COLO668 (cell line): Measurements from ENCODE around the gene TP53BP1.
"Not testable (repeated sequence)": the region's sequence is repeated elsewhere in the genome, so short reads cannot be mapped to it uniquely, and the experiment has no call there.

ENCODE experiments used
- DNase-seq: peaks from one replicate; lab custom pipeline; 2025; ENCODE audit not compliant: unreplicated experiment; lab: John Stamatoyannopoulos, UW

TP53BP1 gene

DNA sequence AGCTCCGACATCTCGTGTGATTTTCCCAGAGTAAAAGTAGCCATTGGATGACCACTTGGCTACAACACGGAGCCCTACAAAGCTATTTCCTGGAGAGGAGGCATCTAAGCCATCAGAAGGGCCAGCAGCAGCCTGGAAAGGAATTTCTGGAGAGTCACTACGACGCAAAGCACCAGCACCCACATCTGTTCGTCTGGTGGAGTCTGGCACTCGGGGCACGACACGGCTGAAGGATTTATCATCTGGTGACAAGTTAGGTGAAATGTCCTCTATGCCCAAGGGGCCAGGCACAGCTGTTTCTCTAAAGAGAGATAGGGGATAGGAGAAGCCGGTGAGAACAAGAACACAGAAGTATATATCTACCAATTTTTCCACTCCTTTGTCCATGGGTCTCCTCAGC, 72.5 kb downstream of the TP53BP1 start:
- DNase-seq = no peak

DNA sequence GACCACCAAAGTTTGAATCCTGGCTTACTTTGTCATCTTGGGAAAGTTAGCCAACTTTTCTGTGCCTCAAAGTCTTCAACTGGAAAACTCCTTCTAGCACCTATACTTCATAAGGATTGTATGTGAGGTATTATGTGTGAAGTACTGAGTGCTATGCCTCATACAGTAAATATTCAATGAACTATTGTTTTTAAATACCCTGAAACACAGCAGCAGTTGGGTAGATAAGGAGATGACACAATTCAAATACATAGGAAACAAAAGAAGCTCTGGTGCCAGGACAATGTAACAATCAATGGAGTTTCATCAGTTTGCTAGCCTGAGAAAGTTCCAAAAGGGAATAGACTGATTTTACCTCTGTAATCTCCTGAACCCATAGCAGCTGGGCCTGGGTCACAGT, 78.8 kb downstream of the TP53BP1 start:
- no peak for DNase-seq

DNA sequence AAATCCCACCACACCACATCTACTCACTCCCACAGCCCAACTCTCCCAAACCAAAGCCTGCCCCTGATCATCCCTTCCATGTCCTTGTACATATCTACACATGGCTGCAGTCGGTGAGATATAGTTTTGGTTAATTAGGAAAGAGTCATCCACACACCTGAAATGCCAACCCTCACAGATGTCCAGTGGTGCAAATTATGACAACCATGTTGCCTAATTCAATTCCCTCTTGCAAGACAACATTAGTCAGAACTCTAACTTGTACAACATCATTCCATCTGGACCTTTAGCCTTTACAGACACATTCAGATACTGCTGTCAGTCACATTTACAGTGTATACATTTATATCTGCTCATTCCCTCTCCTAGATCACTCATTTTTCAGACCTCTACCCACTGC, 80.9 kb downstream of the TP53BP1 start:
- no peak for DNase-seq

DNA sequence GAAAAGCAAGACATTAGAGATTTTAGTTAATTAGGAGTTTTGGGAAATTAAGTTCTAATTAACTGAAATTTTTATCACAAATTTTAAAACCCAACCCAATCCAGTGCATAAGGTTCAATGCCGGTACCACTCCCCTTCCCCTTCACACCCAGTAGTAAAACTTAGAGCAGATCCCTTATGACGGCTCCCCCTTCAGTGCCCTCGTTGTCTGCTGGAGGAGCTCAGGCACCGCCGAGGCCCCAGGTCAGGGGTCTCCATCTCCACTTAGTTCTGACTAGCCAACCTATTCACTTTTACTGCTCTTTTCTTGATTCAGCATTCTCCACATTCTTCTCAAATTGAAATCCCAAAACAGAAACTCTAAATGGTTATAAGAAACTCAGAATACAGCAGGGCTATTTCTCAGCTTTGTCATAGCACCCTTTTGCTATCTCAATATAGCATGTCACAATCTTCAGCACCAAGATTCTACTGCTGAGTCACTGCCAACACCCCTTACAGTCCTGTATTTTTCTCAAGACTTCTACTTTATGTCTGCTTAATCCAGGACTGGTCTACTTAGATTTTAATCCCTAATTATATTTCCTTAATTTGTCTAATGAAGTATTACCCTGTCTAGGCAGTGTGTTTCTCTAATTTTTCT, 82.3 kb downstream of the TP53BP1 start:
- no peak for DNase-seq

DNA sequence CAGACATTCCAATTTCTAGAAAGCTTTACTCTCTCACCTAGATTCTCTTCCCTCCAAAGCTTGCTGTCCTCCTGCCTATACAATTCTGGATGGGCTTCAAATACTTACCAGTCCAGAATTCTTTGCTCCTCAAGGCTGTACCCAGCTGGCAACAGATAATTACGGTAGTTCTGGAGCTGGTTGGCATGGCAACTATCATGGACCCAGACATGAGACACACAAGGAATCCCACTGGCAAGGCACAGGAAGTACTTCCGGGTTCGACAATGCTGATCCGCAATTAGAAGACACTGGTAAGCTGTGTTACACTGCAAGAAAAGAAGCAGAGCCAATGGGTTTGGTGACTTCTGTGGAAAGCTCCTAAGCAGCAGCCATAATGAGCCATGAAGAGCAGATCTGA, 84.2 kb downstream of the TP53BP1 start:
- no peak for DNase-seq

DNA sequence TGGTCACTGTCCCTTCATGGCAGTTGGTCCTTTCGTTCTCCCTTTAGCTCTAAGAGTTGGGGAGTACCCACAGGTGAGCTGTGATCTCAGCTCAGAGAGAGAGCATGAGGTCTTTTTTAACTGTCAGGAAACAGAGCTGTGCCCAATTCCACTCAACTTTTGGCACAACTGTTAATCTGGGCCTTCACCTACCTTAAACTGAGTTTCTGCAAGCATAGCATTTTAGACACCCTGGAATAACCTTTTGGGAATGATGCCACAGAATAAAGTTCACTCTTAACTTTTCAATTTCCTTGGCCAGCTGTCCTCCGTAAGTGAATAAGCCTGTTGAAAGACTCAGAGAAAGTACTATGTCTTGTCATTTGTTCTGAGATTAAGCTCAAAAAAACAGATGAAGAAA, 86.1 kb downstream of the TP53BP1 start:
- DNase-seq = no peak

DNA sequence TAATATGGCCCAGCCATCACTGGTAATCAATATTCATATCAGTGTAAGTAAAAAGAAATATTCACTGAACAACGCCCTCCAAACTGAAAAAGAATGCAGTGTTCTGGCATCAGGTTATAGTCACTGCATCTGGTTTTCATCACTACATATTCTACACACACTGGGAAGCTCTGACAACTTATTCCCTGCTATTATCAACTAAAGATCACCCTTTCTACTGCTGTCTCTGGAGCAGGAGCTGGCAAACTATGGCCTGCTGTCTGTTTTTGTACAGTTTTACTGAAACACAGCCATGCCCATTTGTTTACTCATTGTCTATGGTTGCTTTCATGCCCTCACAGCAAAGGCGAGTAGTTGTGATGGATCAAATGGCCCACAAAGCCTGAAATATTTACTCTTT, 86.8 kb downstream of the TP53BP1 start:
- DNase-seq = no peak

DNA sequence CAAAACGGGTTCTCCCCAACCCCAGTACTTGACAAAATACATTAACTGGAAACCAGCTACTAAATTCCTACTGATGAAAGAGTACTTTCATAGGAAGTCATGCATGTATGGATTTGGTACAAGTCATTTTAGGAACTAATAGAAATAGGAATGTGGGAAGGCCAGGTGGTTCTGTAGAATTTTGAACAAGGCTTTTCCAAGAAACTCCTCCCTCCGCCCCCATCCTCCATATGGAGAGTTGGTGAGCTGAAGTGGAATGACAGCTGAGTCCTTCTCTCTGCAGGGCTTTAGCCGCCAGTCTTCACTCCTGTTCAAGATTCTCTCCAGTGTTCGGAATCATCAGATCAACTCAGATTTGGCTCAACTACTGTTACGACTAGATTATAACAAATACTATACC, 88.8 kb downstream of the TP53BP1 start:
- DNase-seq = no peak

DNA sequence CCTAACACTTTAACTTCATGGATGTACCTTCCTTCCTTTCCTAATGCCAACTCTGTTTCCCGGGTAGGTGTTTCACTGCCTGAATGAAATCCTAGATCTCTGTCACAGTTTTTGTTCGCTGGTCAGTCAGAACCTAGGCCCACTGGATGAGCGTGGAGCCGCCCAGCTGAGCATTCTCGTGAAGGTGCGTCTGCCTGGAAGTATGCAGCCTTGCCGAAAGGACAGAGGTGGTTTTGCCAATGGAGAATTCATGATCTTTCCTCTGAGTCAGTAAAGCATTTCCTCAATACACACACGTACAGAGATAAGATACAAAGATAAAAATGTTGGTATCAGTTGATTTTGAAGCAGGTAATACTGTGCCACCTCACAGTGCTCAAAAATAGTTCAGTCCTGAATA, 89.3 kb downstream of the TP53BP1 start:
- DNase-seq = no peak

DNA sequence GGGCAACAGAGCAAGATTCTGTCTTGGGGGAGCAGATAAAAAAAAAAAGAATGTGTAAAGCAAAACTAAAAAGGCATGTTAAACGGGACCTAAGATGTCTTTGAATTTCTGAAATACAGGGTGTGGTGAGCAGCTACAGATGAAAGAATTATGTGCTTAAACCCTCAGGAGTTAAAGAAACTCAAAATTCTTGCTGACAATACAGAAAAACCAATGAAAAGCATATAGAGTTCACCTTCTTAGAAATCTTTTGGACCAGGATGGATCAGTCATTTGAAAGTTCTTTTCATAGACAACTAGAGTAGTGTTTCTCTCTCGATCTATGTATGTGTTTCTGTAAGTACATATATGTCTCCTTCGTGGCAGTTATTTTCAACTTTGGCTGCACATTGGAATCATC, 90.7 kb downstream of the TP53BP1 start:
- DNase-seq = no peak

DNA sequence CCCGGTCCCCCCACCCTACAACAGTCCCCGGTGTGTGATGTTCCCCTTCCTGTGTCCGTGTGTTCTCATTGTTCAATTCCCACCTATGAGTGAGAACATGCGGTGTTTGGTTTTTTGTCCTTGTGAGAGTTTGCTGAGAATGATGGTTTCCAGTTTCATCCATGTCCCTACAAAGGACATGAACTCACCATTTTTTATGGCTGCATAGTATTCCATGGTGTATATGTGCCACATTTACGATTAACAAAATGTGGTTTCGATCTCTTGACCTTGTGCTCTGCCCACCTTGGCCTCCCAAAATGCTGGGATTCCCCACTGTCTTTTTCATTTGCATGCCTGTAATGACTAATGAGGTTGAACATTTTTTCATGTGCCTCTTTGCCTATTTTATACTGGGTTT, 99.4 kb downstream of the TP53BP1 start:
- not testable (repeated sequence) for DNase-seq

DNA sequence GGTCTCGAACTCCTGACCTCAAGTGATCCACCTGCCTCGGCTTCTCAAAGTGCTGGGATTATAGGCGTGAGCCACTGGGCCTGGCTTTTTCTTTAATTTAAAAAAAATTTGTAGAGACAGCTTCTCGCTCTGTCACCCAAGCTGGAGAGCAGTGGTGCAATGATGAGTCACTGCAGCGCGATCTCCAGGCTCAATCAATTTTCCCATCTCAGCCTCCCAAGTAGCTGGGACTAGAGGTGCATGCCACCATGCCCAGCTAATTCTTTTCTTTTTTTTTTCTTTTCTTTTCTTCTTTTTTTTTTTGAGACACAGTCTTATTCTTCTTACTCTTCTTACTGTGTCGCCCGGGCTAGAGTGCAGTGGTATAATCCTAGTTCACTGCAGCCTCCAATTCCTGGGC, 102.2 kb downstream of the TP53BP1 start:
- no peak for DNase-seq

DNA sequence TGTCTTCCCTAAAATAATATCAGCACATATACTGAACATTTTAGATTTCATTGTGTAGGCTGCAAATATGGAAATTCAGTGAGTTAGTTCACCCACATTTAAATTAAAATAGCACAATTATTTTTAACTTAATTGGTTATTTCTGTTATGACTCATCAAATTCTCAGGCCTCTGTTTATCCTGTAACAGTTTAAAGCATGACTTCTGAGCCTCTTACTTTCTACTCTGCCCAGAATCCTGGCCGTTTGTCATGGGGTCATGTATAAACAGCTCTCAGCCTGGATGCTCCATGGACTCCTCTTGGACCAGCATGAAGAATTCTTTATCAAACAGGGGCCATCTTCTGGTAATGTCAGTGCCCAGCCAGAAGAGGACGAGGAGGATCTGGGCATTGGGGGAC, 109.9 kb downstream of the TP53BP1 start:
- DNase-seq = no peak

DNA sequence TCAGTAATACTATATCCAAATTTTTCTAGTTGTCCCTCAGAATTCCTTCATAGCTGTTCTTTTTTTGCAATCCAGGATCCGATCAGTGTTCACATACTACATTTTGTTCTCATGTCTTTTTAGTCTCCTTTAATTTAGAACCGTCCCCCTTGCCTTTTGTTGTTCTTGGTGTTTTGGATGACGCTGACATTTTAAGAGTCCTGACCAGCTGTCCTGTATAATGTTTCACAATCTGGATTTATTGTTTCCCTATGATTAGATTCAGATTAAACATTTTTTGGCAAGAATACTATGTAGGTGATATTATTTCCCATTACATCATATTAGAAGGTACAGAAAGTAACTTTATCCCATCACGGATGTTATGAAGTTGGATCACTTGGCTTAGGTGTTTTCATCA, 110.6 kb downstream of the TP53BP1 start:
- DNase-seq = no peak

DNA sequence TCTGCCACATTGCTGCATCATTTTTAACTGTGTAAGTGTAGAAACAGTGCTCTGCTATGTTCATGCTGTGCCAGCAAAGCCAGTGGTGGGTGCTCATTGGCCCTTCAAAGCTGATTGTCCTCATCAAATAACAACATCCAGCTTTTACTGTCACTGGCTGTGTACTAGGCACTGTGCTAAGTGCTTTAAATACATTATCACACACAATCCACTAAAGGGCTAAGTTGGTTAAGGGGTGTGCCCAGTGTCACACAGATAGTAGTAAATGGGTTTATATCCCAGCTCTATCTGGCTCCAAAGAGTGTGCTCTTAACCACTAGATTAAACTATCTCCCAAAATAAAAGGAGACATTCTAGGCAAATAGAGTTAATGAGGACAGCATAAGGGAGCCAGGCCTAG, 114.4 kb downstream of the TP53BP1 start:
- DNase-seq = no peak

DNA sequence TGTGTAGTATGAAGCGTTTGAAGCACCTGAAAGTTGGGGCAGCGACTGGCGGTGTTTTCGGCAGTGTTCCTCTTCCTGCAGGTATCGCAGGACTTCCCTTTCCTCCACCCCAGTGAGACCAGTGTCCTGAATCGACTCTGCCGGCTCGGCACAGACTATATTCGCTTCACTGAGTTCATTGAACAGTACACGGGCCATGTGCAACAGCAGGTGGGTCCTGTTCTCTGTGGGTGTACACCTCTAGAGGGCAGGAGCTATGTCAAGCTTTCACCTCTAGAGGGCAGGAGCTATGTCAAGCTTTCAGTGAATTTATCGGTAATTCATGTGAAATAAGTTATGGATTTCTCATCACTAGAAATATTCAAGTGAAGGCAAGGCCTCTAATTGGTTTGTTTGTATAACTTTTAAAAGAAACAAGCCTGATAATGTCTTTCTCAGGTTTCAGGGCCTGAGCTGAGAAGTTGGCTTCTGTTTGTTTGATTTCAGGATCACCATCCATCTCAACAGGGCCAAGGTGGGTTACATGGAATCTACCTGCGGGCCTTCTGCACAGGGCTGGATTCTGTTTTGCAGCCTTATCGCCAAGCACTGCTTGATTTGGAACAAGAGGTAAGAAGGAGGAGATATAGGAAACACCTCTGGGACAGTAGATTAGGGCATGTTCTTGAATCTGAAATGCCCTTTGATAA, 116.8 kb downstream of the TP53BP1 start:
- peak; percentile 49 for DNase-seq

DNA sequence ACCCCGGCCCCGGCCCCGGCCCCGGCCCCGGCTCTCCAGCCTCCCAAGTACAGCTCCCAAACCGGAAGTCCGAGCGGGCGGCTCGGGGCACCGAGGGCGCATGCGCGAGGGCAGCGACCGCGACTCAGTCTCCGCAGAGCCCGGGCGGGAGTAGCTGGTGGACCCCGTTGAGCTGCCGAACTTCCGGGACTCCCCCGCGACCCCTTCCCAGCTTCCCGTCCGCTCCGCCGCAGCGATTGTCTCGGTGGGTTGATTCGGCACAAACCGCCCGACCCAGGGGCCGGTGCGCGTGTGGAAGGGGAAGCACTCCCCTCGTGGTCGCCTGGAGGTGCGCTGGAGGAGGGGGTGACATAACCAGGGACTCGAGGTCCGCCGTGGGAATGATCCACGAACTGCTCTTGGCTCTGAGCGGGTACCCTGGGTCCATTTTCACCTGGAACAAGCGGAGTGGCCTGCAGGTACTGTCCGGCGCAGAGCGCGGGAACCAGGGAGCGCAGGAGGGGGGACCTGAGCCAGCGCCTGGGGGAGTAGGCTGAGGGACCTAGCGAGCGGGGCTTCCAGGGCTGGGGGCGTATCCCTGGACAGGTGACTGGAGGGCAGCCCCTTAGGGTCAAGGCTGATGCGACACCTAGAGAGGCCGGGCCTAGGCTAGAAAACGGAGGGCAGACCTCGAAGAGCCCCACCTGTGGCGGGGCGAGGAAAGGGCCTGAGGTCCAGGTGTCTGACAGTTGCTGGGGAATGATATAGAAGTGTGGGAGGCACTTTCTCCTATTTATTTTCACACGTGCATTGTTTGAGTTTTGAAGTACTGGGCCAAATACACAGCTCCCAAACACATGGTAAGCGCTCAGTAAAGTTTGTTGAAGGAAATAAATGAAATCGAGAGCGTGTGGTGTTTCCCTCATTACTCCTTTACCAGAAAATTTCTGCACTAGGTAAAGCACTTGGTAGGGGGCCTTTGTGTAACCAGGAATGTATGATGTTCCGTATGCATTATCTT, 121.7 kb downstream of the TP53BP1 start, which contains the start of the genes TUBGCP4 and ZSCAN29:
Gene TUBGCP4 (plus strand): TSS at position 127 of the 1,000 bp plus-strand sequence. CDS start 254 bp downstream, at position 381.
Gene ZSCAN29 (minus strand): TSS at position 69 of the 1,000 bp plus-strand sequence. CDS start 1,130 bp downstream, outside the sequence.
- DNase-seq = peak; percentile 87

DNA sequence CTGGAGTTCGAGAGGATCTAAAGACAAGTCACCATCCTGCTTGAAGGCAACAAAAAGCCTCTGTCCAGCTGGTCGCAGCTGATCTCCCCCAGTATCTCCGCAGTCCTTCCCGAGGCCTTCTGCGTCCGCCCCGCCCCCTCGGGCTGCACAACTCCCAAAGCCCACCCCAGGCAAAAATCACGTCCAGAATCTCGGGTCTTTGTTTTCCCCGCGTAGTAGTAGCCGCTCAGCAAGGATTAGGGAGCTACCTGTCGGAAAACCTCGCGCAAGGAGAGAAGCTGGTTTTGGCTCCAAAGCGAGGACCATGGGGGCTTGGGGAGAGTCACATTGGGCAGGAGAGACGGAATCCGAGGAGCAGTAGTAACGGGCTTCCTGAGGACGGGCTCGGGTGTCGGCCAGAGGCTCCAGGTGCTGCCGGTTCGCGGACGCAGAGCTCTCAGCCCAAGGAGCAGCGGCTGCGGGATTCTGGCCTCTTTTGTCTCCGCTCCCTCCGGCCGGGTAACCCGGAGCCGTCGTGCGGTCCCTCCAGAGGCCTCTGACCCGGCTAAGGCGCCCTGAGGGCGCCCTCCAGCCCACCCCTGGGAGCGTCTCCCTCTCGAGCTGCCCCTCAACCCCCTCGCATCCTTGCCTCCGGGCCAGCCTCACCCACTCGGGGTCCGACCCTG, 122.5 kb downstream of the TP53BP1 start:
- DNase-seq = peak; percentile 59

DNA sequence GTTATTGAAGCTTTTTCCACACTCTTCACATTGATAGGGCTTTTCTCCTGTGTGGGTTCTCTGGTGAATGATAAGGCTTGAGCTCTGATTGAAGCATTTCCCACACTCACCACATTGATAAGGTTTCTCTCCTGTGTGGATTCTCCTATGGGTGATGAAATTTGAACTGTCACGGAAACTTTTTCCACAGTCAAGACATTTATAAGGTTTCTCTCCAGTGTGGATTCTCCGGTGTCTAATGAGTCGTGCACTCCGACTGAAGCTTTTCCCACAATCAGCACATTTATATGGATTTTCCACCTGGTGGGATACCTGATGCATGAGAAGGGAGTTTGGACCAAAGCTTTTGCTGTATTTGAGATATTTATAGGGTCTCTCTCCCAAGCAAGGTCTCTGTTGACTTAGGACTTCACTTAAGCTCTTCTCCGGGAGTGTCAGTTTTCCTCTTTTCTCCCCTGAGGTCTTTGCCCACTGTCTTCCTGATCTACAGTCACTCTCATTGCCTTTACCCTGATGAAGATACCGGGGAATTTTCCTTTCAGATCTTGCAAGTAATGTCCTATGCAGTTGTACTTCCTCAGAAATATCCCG, 131.5 kb downstream of the TP53BP1 start:
- DNase-seq = no peak

DNA sequence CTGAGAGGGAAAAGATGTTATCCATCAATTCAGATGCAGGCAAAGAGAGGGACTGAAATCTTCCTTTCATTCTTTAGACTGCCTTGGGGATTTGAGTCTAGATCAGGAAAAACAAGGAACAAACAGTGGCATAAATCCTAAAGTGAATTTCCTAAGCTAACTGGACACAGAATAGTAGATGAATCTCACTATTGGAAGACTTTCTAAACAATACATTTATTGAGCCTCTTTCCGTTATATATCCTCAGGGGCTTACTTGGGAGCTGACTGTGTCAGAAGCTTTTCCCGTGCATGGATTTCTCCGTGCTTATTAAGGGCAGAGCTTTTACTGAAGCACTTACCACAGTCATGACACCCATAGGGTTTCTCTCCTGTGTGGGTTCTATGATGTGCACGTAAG, 132.1 kb downstream of the TP53BP1 start:
- no peak for DNase-seq
